NB4 (cell line): ENCODE measurements around the gene XK.
"Not testable (repeated sequence)": the region's sequence is repeated elsewhere in the genome, so short reads cannot be mapped to it uniquely, and the experiment has no call there.

ENCODE experiments used
- DNase-seq: peaks from one replicate; pipeline ENCODE4 v3.0.0; 2010; ENCODE audit warnings: low read depth
- H3K4me3 ChIP-seq: one replicate; pipeline ENCODE4 v1.5.1; 2011; ENCODE audit warnings: mild to moderate bottlenecking, low read depth, low read length, moderate library complexity
- MYC ChIP-seq: IDR thresholded peaks from 2 replicates; pipeline ENCODE4 v1.6.1; 2011; ENCODE audit warnings: low read depth, low read length
- POLR2A ChIP-seq: IDR thresholded peaks from 2 replicates; pipeline ENCODE4 v1.6.1; 2011; ENCODE audit warnings: mild to moderate bottlenecking; ENCODE audit not compliant: insufficient read length; ENCODE audit errors: extremely low read depth
- TF ChIP-seq, protein P1 (sequence below): IDR thresholded peaks from one replicate; pipeline ENCODE4 v1.5.1; 2012; ENCODE audit warnings: low read depth, low read length
- TF ChIP-seq, protein P2 (sequence below): IDR thresholded peaks from 2 replicates; pipeline ENCODE4 v1.6.1; 2011; ENCODE audit warnings: low read depth, low read length

XK gene

GRCh38 chrX:37759351-37759750 is 73.8 kb downstream of the XK start:
- DNase-seq = no peak
- no peak overlapping the region for H3K4me3 ChIP-seq
- TF ChIP-seq MYC (no peak), POLR2A (no peak)
- TF ChIP-seq, protein P1, sequence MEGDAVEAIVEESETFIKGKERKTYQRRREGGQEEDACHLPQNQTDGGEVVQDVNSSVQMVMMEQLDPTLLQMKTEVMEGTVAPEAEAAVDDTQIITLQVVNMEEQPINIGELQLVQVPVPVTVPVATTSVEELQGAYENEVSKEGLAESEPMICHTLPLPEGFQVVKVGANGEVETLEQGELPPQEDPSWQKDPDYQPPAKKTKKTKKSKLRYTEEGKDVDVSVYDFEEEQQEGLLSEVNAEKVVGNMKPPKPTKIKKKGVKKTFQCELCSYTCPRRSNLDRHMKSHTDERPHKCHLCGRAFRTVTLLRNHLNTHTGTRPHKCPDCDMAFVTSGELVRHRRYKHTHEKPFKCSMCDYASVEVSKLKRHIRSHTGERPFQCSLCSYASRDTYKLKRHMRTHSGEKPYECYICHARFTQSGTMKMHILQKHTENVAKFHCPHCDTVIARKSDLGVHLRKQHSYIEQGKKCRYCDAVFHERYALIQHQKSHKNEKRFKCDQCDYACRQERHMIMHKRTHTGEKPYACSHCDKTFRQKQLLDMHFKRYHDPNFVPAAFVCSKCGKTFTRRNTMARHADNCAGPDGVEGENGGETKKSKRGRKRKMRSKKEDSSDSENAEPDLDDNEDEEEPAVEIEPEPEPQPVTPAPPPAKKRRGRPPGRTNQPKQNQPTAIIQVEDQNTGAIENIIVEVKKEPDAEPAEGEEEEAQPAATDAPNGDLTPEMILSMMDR = no peak
- TF ChIP-seq, protein P2, sequence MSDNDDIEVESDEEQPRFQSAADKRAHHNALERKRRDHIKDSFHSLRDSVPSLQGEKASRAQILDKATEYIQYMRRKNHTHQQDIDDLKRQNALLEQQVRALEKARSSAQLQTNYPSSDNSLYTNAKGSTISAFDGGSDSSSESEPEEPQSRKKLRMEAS = no peak

GRCh38 chrX:37759878-37760418 is 74.4 kb downstream of the XK start:
- no peak for DNase-seq
- no peak overlapping the region for H3K4me3 ChIP-seq
- TF ChIP-seq POLR2A = no peak
- no peak for TF ChIP-seq MYC
- TF ChIP-seq, protein P2 = no peak
- TF ChIP-seq, protein P1 = no peak

DNA sequence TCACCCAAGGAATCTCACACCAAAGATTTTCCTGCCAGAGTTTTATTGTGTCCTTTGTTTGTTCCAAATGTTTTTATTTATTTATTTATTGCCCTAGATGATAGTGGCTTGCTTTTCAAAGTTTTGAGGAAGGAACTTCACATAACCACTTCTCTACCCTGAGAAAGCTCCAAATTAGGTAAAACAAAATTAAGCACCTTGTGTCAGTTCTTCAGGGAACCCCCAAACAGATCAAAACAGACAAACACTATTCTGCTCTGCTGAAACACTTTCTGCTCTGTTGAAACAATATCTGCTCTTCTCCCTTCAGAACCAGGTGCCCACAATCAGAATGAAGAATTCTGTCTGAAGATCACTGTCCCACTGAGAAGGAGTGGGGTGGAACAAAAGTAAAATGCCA is 77.8 kb downstream of the XK start:
- TF ChIP-seq POLR2A = no peak
- TF ChIP-seq, protein P1 = no peak
- TF ChIP-seq, protein P2 = no peak
- TF ChIP-seq MYC = no peak
- DNase-seq = no peak
- H3K4me3 ChIP-seq = no peak overlapping the region

DNA sequence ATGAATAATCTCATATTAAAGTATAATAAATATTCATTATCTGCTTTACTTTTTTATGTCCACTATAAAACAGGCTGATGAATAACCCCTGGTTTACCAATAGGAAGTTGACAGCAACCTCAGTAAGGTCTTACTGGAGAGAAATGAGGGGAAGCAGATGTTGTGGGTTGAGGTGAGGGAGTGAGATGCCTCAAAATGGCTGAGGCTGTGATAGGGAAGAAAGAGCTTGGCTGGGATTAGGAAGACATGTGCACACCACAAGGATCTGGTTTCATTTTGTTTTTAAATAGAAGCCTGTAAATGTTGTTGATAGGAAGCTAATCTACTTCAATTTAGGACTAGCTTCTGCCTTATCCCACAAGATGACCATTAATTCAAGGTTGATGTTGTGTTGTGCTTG is 79.9 kb downstream of the XK start:
- peak; percentile 64; the same call in 1 of the 2 replicates for TF ChIP-seq MYC
- TF ChIP-seq, protein P1 = no peak
- TF ChIP-seq, protein P2 = peak; percentile 56
- H3K4me3 ChIP-seq = no peak overlapping the region
- peak; percentile 84 for DNase-seq

DNA sequence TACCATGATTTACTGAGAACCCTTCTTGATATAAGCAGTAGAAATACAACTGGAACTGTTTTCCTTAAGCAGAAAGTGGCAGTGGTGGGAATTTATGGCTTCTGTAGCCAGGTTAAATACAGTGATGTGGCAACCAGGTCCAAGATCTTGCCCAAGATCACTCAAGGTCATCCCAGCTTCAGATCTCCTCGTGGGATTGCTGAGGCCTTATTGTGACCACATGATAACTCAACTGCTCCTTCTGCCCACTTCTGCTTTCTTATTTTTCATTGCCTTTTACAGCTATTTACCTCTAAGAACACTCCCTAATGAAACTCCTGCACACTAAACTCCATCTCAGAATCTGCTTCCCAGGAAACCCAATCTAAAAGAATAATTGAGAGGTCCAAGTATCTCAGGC is 81.8 kb downstream of the XK start:
- no peak overlapping the region for H3K4me3 ChIP-seq
- peak; percentile 84 for DNase-seq
- TF ChIP-seq, protein P2 = peak; percentile 71; the same call in 1 of the 2 replicates
- TF ChIP-seq POLR2A (no peak), MYC (peak; percentile 62; the same call in 1 of the 2 replicates)

DNA sequence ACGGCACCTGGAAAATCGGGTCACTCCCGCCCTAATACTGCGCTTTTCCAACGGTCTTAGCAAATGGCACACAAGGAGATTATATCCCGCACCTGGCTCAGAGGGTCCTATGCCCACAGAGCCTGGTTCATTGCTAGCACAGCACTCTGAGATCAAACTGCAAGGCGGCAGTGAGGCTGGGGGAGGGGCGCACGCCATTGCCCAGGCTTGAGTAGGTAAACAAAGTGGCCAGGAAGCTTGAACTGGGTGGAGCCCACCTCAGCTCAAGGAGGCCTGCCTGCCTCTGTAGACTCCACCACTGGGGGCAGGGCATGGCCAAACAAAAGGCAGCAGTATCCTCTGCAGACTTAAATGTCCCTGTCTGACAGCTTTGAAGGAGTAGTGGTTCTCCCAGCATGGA is 83.3 kb downstream of the XK start:
- not testable (repeated sequence) for DNase-seq

GRCh38 chrX:37776283-37776986 is 90.8 kb downstream of the XK start:
- H3K4me3 ChIP-seq = no peak overlapping the region
- TF ChIP-seq MYC = no peak
- DNase-seq = peak; percentile 81

More for the DNA sequence above, 83.3 kb downstream of the XK start:
- H3K4me3 ChIP-seq = not testable (repeated sequence)
